ENCODE measurements around the gene ARHGEF7.

- TF ChIP-seq SUZ12 (IDR thresholded peaks at IDR 0.05; ENCODE audit: extremely low read depth, insufficient read depth, insufficient read length) (no peak), YY1 (IDR thresholded peaks at IDR 0.05; ENCODE audit: insufficient read depth, insufficient read length) (no peak)
Measured at GRCh38 chr13:111139452-111139851, 24.3 kb downstream of the ARHGEF7 start.
